NOMO-1 treated with dmso at 0.1 percent for 144 hours (cell line): Measurements from ENCODE around the gene METTL8.

Experiments
- DNase-seq: peaks from one replicate; lab custom pipeline; 2025; ENCODE audit not compliant: unreplicated experiment; lab: John Stamatoyannopoulos, UW

Gene METTL8

GRCh38 chr2:171267855-171268629, 165.7 kb downstream of the METTL8 start:
- DNase-seq: no peak
